KMS-11 (cell line): Measurements from ENCODE around the gene EML6.
A peak's percentile ranks its signal among the peaks of the same experiment; 100 is the strongest.

Experiments used
- H2AFZ ChIP-seq: fragments of 200-600 bp; sonication (generic); 2 replicates; pipeline ENCODE4 v1.6.1; 2016; ENCODE audit warnings: antibody characterized with exemption, mixed run types, low read depth
- H3K27ac ChIP-seq: fragments of 200-600 bp; sonication (generic); 2 replicates; pipeline ENCODE4 v1.6.1; 2016; ENCODE audit warnings: mild to moderate bottlenecking, mixed run types
- H3K27me3 ChIP-seq: fragments of 200-600 bp; sonication (generic); 2 replicates; pipeline ENCODE4 v1.6.1; 2017; ENCODE audit warnings: mild to moderate bottlenecking, low read depth, mixed run types, moderate library complexity; ENCODE audit not compliant: insufficient read depth
- H3K36me3 ChIP-seq: fragments of 200-600 bp; sonication (generic); 2 replicates; pipeline ENCODE4 v1.6.1; 2017; ENCODE audit warnings: mild to moderate bottlenecking, mixed run types; ENCODE audit not compliant: insufficient read depth
- H3K4me1 ChIP-seq: fragments of 200-600 bp; sonication (generic); 2 replicates; pipeline ENCODE4 v1.6.1; 2016; ENCODE audit warnings: mild to moderate bottlenecking, low read depth, mixed run types; ENCODE audit not compliant: poor library complexity, severe bottlenecking
- H3K4me2 ChIP-seq: fragments of 200-600 bp; sonication (generic); 2 replicates; pipeline ENCODE4 v1.7.0; 2016; ENCODE audit warnings: mild to moderate bottlenecking, mixed run types
- H3K4me3 ChIP-seq: fragments of 200-600 bp; sonication (generic); IDR thresholded peaks from 2 replicates; pipeline ENCODE4 v1.6.1; 2017; ENCODE audit warnings: low read depth, low read length, mixed read lengths; ENCODE audit not compliant: insufficient read depth
- H3K79me2 ChIP-seq: fragments of 200-600 bp; sonication (generic); 2 replicates; pipeline ENCODE4 v1.6.1; 2016; ENCODE audit warnings: low read depth, mixed run types; ENCODE audit not compliant: insufficient read depth
- H3K9ac ChIP-seq: fragments of 200-600 bp; sonication (generic); 2 replicates; pipeline ENCODE4 v1.6.1; 2016; ENCODE audit warnings: mild to moderate bottlenecking, mixed run types
- H4K20me1 ChIP-seq: fragments of 200-600 bp; sonication (generic); 2 replicates; pipeline ENCODE4 v1.6.1; 2016; ENCODE audit warnings: mild to moderate bottlenecking, mixed run types; ENCODE audit not compliant: insufficient read depth
- TF ChIP-seq, protein P1 (sequence below): fragments of 200-600 bp; sonication (generic); conservative IDR thresholded peaks from 2 replicates; pipeline ENCODE4 v1.6.1; 2017; ENCODE audit warnings: low read depth, mild to moderate bottlenecking, antibody characterized with exemption, low read length, moderate library complexity, mixed read lengths

EML6 gene

DNA sequence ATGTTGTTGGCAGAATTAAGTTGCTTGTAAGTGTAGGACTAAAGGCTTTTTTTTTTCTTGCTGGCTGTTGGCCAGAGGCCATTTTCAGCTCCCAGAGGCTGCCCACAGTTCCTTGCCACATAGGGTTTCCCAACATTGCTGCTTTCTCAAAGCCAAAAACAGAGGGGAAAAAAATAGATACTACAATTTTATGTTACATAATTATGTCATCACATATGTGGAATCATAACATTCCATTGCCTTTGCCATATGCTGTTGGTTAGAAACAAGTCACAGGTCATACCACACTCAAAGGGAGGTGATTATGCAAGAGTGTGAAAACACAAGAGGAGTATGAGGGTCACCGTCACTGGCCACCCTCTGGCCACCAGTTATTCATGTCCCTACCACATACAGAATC, 172.3 kb downstream of the EML6 start:
- H3K4me1 ChIP-seq, result no peaks in the 10 kb centered on the region
- no peaks in the 10 kb centered on the region for H3K27me3 ChIP-seq
- H3K36me3 ChIP-seq, result no peaks in the 10 kb centered on the region
- no peak overlapping the region for H3K4me2 ChIP-seq
- H3K9ac ChIP-seq, result no peak overlapping the region
- no peak overlapping the region for H3K4me3 ChIP-seq
- no peaks in the 10 kb centered on the region for H4K20me1 ChIP-seq
- no peaks in the 10 kb centered on the region for H3K79me2 ChIP-seq
- no peak overlapping the region for H3K27ac ChIP-seq
- no peak overlapping the region for H2AFZ ChIP-seq
- TF ChIP-seq, protein P1, sequence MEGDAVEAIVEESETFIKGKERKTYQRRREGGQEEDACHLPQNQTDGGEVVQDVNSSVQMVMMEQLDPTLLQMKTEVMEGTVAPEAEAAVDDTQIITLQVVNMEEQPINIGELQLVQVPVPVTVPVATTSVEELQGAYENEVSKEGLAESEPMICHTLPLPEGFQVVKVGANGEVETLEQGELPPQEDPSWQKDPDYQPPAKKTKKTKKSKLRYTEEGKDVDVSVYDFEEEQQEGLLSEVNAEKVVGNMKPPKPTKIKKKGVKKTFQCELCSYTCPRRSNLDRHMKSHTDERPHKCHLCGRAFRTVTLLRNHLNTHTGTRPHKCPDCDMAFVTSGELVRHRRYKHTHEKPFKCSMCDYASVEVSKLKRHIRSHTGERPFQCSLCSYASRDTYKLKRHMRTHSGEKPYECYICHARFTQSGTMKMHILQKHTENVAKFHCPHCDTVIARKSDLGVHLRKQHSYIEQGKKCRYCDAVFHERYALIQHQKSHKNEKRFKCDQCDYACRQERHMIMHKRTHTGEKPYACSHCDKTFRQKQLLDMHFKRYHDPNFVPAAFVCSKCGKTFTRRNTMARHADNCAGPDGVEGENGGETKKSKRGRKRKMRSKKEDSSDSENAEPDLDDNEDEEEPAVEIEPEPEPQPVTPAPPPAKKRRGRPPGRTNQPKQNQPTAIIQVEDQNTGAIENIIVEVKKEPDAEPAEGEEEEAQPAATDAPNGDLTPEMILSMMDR, result no peak

DNA sequence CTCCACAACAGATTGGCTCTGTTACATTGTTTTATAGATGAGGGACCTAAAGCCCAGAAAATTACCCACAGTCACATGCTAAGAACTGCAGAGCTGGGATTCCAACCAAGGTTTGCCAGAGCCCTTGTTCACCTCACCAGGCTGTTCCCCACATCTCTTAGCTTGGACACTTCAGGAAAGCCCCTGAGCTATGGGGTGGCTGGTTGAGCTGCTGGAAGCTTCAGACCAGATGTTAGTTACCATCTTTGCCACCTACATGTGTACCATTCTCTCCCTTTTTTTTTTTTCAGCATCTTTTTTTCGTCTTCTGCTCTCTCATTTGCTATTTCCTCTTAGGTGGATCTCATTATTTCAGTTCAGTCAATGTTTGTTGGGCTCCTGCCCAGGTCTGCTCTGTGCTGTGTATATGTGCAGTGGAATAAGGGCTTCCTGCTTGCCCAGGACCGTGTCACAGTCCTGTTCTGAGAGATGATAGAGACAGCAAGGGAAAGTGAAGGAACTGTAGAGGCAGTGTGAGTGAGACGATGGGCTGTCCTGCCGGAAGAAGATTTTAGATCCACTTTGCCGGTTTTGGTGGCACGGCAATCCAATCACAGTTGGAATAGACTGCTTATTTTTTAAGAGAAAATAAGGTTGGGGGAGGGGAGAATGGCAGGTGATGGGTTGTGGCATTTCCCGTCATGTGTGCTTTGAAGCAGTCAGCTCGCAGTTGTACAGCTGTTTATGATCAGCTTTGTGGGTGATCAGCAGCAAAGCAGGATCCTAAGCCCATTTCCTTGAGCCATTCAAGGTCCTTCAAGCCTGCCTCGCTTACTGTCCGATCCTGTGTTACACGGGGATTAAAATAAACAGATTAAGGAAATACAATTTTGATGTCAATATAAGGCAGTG, 174.2 kb downstream of the EML6 start:
- H3K4me1 ChIP-seq, result no peaks in the 10 kb centered on the region
- TF ChIP-seq, protein P1, result no peak
- no peaks in the 10 kb centered on the region for H3K36me3 ChIP-seq
- H3K27me3 ChIP-seq, result no peaks in the 10 kb centered on the region
- no peaks in the 10 kb centered on the region for H3K79me2 ChIP-seq
- no peak overlapping the region for H3K4me2 ChIP-seq
- H3K27ac ChIP-seq, result no peak overlapping the region
- H3K9ac ChIP-seq, result no peak overlapping the region
- no peak overlapping the region for H2AFZ ChIP-seq
- H3K4me3 ChIP-seq, result no peak overlapping the region
- H4K20me1 ChIP-seq, result no peaks in the 10 kb centered on the region

DNA sequence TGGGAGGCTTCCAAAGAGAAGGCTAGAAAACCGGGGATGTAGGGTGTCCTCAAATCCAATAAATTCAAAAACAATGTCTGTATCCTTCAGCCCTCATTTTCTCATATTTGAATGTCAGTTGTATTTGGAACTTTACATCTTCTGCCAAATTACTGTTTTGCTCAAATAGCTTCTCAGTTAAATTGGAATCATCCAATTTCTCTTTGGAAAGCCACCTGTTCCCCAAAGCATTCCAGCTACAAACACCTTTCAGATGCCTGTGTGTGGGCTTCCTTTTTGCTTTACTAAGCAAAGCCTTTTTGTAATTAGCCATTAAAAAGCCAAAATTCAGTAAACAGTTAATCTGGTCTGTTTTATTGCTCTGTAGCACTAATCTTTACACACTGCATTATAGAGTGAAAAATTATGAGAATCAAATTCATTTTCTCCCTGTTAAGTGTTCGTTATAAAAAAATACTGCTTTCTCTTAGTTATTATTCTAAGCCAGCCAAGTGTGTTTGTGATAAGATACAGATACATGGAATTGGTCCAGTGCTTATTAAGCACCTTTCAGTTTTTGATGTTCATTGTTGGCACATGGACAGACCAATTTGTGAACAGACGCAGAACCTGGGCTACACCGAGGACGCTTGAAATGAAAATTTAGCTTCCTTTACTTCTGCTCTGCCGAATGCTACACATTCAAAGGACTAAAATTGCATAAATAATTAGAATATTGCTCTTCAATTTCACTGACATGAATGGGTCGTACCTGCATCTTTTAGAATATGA, 175.2 kb downstream of the EML6 start:
- H3K9ac ChIP-seq, result no peak overlapping the region

DNA sequence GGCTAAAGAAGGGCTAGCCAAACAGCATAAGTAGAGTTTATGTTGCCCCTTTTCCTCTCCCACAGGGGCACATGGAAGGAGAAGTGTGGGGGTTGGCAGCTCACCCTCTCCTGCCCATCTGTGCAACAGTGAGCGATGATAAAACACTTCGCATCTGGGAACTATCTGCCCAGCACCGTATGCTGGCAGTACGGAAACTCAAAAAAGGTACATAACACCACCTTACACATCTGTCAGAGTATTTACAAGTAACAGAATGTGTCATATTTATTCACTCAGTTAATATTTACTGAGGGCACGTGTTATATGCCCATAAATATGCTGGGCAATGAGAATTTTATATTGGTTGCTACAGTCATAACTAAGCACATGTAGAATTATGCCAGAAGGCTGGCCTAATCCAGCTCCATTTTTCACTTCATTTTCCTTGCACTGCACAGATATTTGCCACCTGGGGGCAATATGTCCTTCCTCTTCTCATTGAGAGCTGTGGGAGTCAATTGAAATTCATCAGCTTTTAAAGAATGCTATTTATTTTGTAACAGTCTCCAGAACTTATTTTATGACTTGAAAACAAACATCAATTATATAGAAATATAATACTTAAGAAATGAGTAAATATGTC, 176.2 kb downstream of the EML6 start:
- Histone ChIP-seq H3K9ac (no peak overlapping the region), H3K27ac (no peak overlapping the region), H3K4me1 (no peaks in the 10 kb centered on the region), H3K27me3 (no peaks in the 10 kb centered on the region), H3K36me3 (no peaks in the 10 kb centered on the region), H3K4me2 (no peak overlapping the region), H4K20me1 (no peaks in the 10 kb centered on the region), H3K79me2 (no peaks in the 10 kb centered on the region), H2AFZ (no peak overlapping the region), H3K4me3 (no peak overlapping the region)
- TF ChIP-seq, protein P1, result peak; percentile 40

More for the DNA sequence above, 175.2 kb downstream of the EML6 start:
- Histone ChIP-seq H3K4me2 (no peak overlapping the region), H4K20me1 (no peaks in the 10 kb centered on the region), H2AFZ (no peak overlapping the region), H3K4me3 (no peak overlapping the region), H3K36me3 (no peaks in the 10 kb centered on the region), H3K79me2 (no peaks in the 10 kb centered on the region), H3K27ac (no peak overlapping the region), H3K4me1 (no peaks in the 10 kb centered on the region), H3K27me3 (no peaks in the 10 kb centered on the region)
- TF ChIP-seq, protein P1, result no peak
